Cardiac fibroblast (primary cell): ENCODE data around the gene DAB2IP.

Experiments
- DNase-seq, 2 donors: peaks; one replicate each; pipeline versions ENCODE4 v3.0.0 to v3.0.0-alpha.2; 2010; ENCODE audit warnings: low read depth in 2 of 2
- H3K4me3 ChIP-seq, 2 donors: replicated peaks in 1 of 2; 1 replicate in 1 of 2; 2 replicates in 1 of 2; pipeline ENCODE4 v1.5.1; 2011; ENCODE audit warnings: low read depth in 2 of 2, low read length in 2 of 2, mild to moderate bottlenecking in 2 of 2, moderate library complexity in 1 of 2
- CTCF ChIP-seq: IDR thresholded peaks from one replicate; pipeline ENCODE4 v1.5.1; 2011; ENCODE audit warnings: low read depth, mild to moderate bottlenecking, low read length, inconsistent platforms

DAB2IP gene

GRCh38 chr9:121699571-121700164, 48.2 kb downstream of the DAB2IP start:
- no peak for TF ChIP-seq CTCF
- no peak for DNase-seq
- H3K4me3 ChIP-seq: peak overlapping the region; percentile 58 to 63

- peak; percentile 48 to 53 for DNase-seq
- peak overlapping the region; percentile 58 to 63 for H3K4me3 ChIP-seq
- peak; percentile 74 for TF ChIP-seq CTCF
Observed at GRCh38 chr9:121700165-121700831, 48.9 kb downstream of the DAB2IP start.

- peak overlapping the region in 1 of 2 donors; percentile 63 for H3K4me3 ChIP-seq
- DNase-seq: no peak
- TF ChIP-seq CTCF: no peak
Observed at GRCh38 chr9:121700832-121701419, 49.5 kb downstream of the DAB2IP start.

GRCh38 chr9:121701736-121702261, 50.4 kb downstream of the DAB2IP start:
- H3K4me3 ChIP-seq: no peak overlapping the region
- no peak for TF ChIP-seq CTCF
- no peak for DNase-seq

GRCh38 chr9:121703014-121703734, 51.7 kb downstream of the DAB2IP start:
- no peak overlapping the region for H3K4me3 ChIP-seq
- peak; percentile 20 for TF ChIP-seq CTCF
- no peak for DNase-seq

- DNase-seq: no peak
- no peak overlapping the region for H3K4me3 ChIP-seq
- no peak for TF ChIP-seq CTCF
Observed at GRCh38 chr9:121704281-121704680, 52.8 kb downstream of the DAB2IP start.
